IMR-90 (cell line): ENCODE measurements around the gene CYP2W1. TPM values are rescaled to one million over a fixed set of nuclear protein-coding genes. Genes with fewer than 3 reads are reported as not detected.

Source experiments
- ATAC-seq: fragments of 200-7000 bp; cut with Tn5 transposase; 2 replicates; pipeline ENCODE4 v1.9.1; 2020; ENCODE audit warnings: low read depth, mild to moderate bottlenecking, moderate library complexity
- BruUV-seq: library from RNA; stranded (reverse); fragments of 400-500 nt; replicated peaks from 2 replicates; lab custom pipeline; 2021; lab: Mats Ljungman, UMichigan
- CTCF ChIA-PET: fragments of 300-600 bp; formaldehyde crosslinking; extraction: SDS; loops from one replicate; lab custom pipeline; 2021; ENCODE audit warnings: antibody characterized with exemption; lab: Yijun Ruan, JAX
- POLR2A ChIA-PET: fragments of 300-600 bp; sonication (Branson Sonifier 250); formaldehyde crosslinking; loops from one replicate; lab custom pipeline; 2022; ENCODE audit warnings: antibody characterized with exemption; ENCODE audit not compliant: unreplicated experiment; lab: Charles Lee
- DNase-seq: peaks from one replicate; pipeline ENCODE4 v3.0.0; 2013
- H2AFZ ChIP-seq: replicated peaks from 2 replicates; pipeline ENCODE3; 2013; ENCODE audit warnings: low read length, mild to moderate bottlenecking; ENCODE audit not compliant: poor library complexity
- H2AK5ac ChIP-seq: 2 replicates; pipeline ENCODE4 v1.6.1; 2013; ENCODE audit warnings: low read depth, low read length, inconsistent platforms
- H2AK9ac ChIP-seq: replicated peaks from 2 replicates; pipeline ENCODE3; 2013; ENCODE audit warnings: mild to moderate bottlenecking, low read depth, low read length, moderate library complexity; ENCODE audit not compliant: poor library complexity
- H2BK120ac ChIP-seq: 2 replicates; pipeline ENCODE4 v1.6.1; 2013; ENCODE audit warnings: low read depth, low read length, inconsistent platforms
- H2BK15ac ChIP-seq: 3 replicates; pipeline ENCODE4 v1.6.1; 2013; ENCODE audit warnings: low read depth, low read length, inconsistent platforms
- H2BK20ac ChIP-seq: 2 replicates; pipeline ENCODE4 v1.6.1; 2013; ENCODE audit warnings: low read depth, mild to moderate bottlenecking, inconsistent platforms, low read length, moderate library complexity
- H2BK5ac ChIP-seq: 2 replicates; pipeline ENCODE4 v1.6.1; 2013; ENCODE audit warnings: mild to moderate bottlenecking, low read depth, low read length, inconsistent platforms; ENCODE audit not compliant: poor library complexity, severe bottlenecking
- H3K14ac ChIP-seq: replicated peaks from 2 replicates; pipeline ENCODE4 v1.6.1; 2013; ENCODE audit warnings: low read depth, low read length, inconsistent platforms
- H3K18ac ChIP-seq: 2 replicates; pipeline ENCODE4 v1.6.1; 2013; ENCODE audit warnings: low read depth, low read length, control low read depth
- H3K23ac ChIP-seq: 2 replicates; pipeline ENCODE4 v1.6.1; 2013; ENCODE audit warnings: low read depth, low read length, inconsistent platforms
- H3K27ac ChIP-seq: 2 replicates; pipeline ENCODE4 v1.5.1; 2013; ENCODE audit warnings: mild to moderate bottlenecking, control low read depth, low read length; ENCODE audit not compliant: insufficient read depth
- H3K27me3 ChIP-seq: 2 replicates; pipeline ENCODE4 v1.6.1; 2013; ENCODE audit warnings: low read length; ENCODE audit not compliant: control insufficient read depth, insufficient read depth
- H3K36me3 ChIP-seq: 2 replicates; pipeline ENCODE4 v1.6.1; 2013; ENCODE audit warnings: low read length, mixed read lengths; ENCODE audit not compliant: control insufficient read depth, insufficient read depth
- H3K4ac ChIP-seq: 2 replicates; pipeline ENCODE4 v1.6.1; 2013; ENCODE audit warnings: low read depth, low read length, inconsistent platforms
- H3K4me1 ChIP-seq: 2 replicates; pipeline ENCODE4 v1.6.1; 2013; ENCODE audit warnings: low read length, mixed read lengths; ENCODE audit not compliant: control insufficient read depth, insufficient read depth
- H3K4me2 ChIP-seq: 2 replicates; pipeline ENCODE4 v1.6.1; 2013; ENCODE audit warnings: low read depth, mild to moderate bottlenecking, control low read depth, low read length, moderate library complexity
- H3K4me3 ChIP-seq: 2 replicates; pipeline ENCODE4 v1.5.1; 2013; ENCODE audit warnings: low read depth, mild to moderate bottlenecking, control low read depth, low read length, moderate library complexity; ENCODE audit not compliant: insufficient read depth
- H3K56ac ChIP-seq: 2 replicates; pipeline ENCODE4 v1.6.1; 2013; ENCODE audit warnings: low read length, inconsistent platforms; ENCODE audit not compliant: insufficient read depth; ENCODE audit errors: extremely low read depth
- H3K79me1 ChIP-seq, 2 experiments: 2 replicates each; pipeline ENCODE4 v1.6.1; 2013; ENCODE audit warnings: low read length in 2 of 2, inconsistent platforms in 1 of 2, low read depth in 1 of 2
- H3K9ac ChIP-seq: 2 replicates; pipeline ENCODE4 v1.6.1; 2013; ENCODE audit warnings: low read depth, low read length, control low read depth
- H3K9me1 ChIP-seq: 2 replicates; pipeline ENCODE4 v1.6.1; 2013; ENCODE audit warnings: low read length, inconsistent platforms; ENCODE audit not compliant: insufficient read depth
- H3K9me3 ChIP-seq: 2 replicates; pipeline ENCODE4 v1.6.1; 2013; ENCODE audit warnings: low read length; ENCODE audit not compliant: control insufficient read depth, insufficient read depth
- H4K20me1 ChIP-seq: 2 replicates; pipeline ENCODE4 v1.6.1; 2013; ENCODE audit warnings: low read length, inconsistent platforms; ENCODE audit not compliant: insufficient read depth
- H4K5ac ChIP-seq: 2 replicates; pipeline ENCODE4 v1.6.1; 2013; ENCODE audit warnings: mild to moderate bottlenecking, low read depth, low read length, control low read depth
- H4K8ac ChIP-seq, 2 experiments: 2 replicates each; pipeline ENCODE4 v1.6.1; 2013; ENCODE audit warnings: low read depth in 2 of 2, low read length in 2 of 2, control low read depth in 1 of 2, inconsistent platforms in 1 of 2
- H4K91ac ChIP-seq: 2 replicates; pipeline ENCODE4 v1.6.1; 2013; ENCODE audit warnings: low read depth, low read length, inconsistent platforms; ENCODE audit not compliant: insufficient read depth
- BHLHE40 ChIP-seq: fragments of 150-350 bp; IDR thresholded peaks from 2 replicates; pipeline ENCODE4 v1.6.1; 2016; ENCODE audit warnings: mild to moderate bottlenecking, low read depth, low read length
- WGBS, 2 experiments: methylation state at CpG; one replicate each; pipeline versions ENCODE4 v1.1.5 to v1.1.7; 2013; ENCODE audit warnings: missing lambda C conversion rate in 2 of 2; ENCODE audit not compliant: insufficient read length in 1 of 2; ENCODE audit errors: extremely low coverage in 2 of 2; 5-methylcytosine and 5-hydroxymethylcytosine counted together
- dilution Hi-C: fragments of 300-500 bp; cut with HindIII; formaldehyde crosslinking; loops from one replicate; pipeline ENCODE4 v1.14.3; 2018; ENCODE audit warnings: low sequenced_read_pairs; ENCODE audit not compliant: unreplicated experiment
- in situ Hi-C: fragments of 300-500 bp; cut with MboI; formaldehyde crosslinking; loops from 3 replicates; pipeline ENCODE4 v1.14.3; 2019; ENCODE audit warnings: low sequenced_read_pairs, inconsistent platforms, mixed read lengths
- intact Hi-C: fragments of 100-400 bp; cut with micrococcal nuclease; formaldehyde crosslinking; loops from 2 replicates; pipeline ENCODE4 v1.10.0; 2022
- polyA plus RNA-seq, 3 experiments: library from polyadenylated mRNA; depleted of rRNA; stranded (reverse); fragments of >200 nt; gene quantifications; 2 replicates each; pipeline ENCODE4 v1.2.3, GENCODE V29; 2012; ENCODE audit warnings: low replicate concordance in 1 of 3
- total RNA-seq: library from RNA; depleted of rRNA; stranded (reverse); fragments of >200 nt; gene quantifications from 2 replicates; pipeline ENCODE4 v1.2.3, GENCODE V29; 2012

CYP2W1 gene
- total and polyA plus RNA-seq, 2 of the 4 experiments (the other 2 are of a cell fraction): not detected

- POLR2A ChIA-PET: no interaction called here
- H2AFZ ChIP-seq: peak overlapping the region; percentile 86
- H3K56ac ChIP-seq: no peak overlapping the region
- intact Hi-C loops (no loop called here), dilution Hi-C loops (no loop called here), in situ Hi-C loops (no loop called here)
- H3K9me3 ChIP-seq: no peaks in the 10 kb centered on the region
- no peak overlapping the region for H2AK5ac ChIP-seq
- H3K27me3 ChIP-seq: no peaks in the 10 kb centered on the region; the same call in 1 of the 2 replicates
- no peak overlapping the region for H2BK20ac ChIP-seq
- BruUV-seq: no TSS peak
- H4K20me1 ChIP-seq: no peaks in the 10 kb centered on the region
- no peak overlapping the region for H3K23ac ChIP-seq
- H4K5ac ChIP-seq: no peak overlapping the region
- no peak for DNase-seq
- no peak overlapping the region for H3K14ac ChIP-seq
- H3K4ac ChIP-seq: no peak overlapping the region
- no peak overlapping the region for H2BK120ac ChIP-seq
- no peak for TF ChIP-seq BHLHE40
- H3K36me3 ChIP-seq: no peaks in the 10 kb centered on the region
- H3K79me1 ChIP-seq: no peaks in the 10 kb centered on the region
- H3K4me3 ChIP-seq: no peak overlapping the region
- no peak overlapping the region for H3K9ac ChIP-seq
- no peak overlapping the region for H3K4me2 ChIP-seq
- H3K18ac ChIP-seq: no peak overlapping the region
- H4K8ac ChIP-seq: no peak overlapping the region
- CTCF ChIA-PET: no interaction called here
- 88% methylated on average over 33 of the region's 56 CpGs; no CpG with 5 or more reads in 1 of the 2 experiments for WGBS, 2 experiments
- no peaks in the 10 kb centered on the region for H3K9me1 ChIP-seq
- H3K27ac ChIP-seq: no peak overlapping the region
- H2AK9ac ChIP-seq: no peak overlapping the region
- H3K4me1 ChIP-seq: no peaks in the 10 kb centered on the region; the same call in 1 of the 2 replicates
- H2BK5ac ChIP-seq: no peak overlapping the region
- no peak for ATAC-seq
- no peak overlapping the region for H4K91ac ChIP-seq
- H2BK15ac ChIP-seq: no peak overlapping the region
These were observed 4.1 kb downstream of the CYP2W1 start for GRCh38 chr7:986766-987751.
